Right cardiac atrium (tissue), 5 donors: ENCODE data around the gene OPRM1. TPM values are rescaled to one million over a fixed set of nuclear protein-coding genes. Genes with fewer than 3 reads are reported as not detected.

Experiments
- ATAC-seq, 2 donors: fragments of 200-7000 bp; cut with Tn5 transposase; one replicate each; pipeline versions ENCODE4 v1.8.0 to v1.9.1; 2020; ENCODE audit warnings: moderate library complexity in 2 of 2, mild to moderate bottlenecking in 1 of 2
- DNase-seq, 3 donors: peaks; one replicate each; pipeline ENCODE4 v3.0.0-alpha.2; 2020
- H3K27ac ChIP-seq: one replicate; pipeline ENCODE4 v1.5.1; 2013; ENCODE audit warnings: mild to moderate bottlenecking, low read length, control low read depth, moderate library complexity
- H3K27me3 ChIP-seq: one replicate; pipeline ENCODE4 v1.6.1; 2013; ENCODE audit not compliant: control insufficient read depth, insufficient read depth
- H3K4me1 ChIP-seq: one replicate; pipeline ENCODE4 v1.6.1; 2013; ENCODE audit warnings: low read length; ENCODE audit not compliant: control insufficient read depth, insufficient read depth
- H3K4me3 ChIP-seq: one replicate; pipeline ENCODE4 v1.5.1; 2013; ENCODE audit warnings: low read length, control low read depth
- H3K9me3 ChIP-seq: one replicate; pipeline ENCODE4 v1.6.1; 2013; ENCODE audit warnings: low read length; ENCODE audit not compliant: control insufficient read depth
- WGBS: extraction: QIAGEN DNeasy Blood & Tissue Kit; methylation state at CpG from one replicate; pipeline ENCODE4 v1.1.7; 2013; 5-methylcytosine and 5-hydroxymethylcytosine counted together
- intact Hi-C, 4 donors: fragments of 100-400 bp; cut with DNase I; formaldehyde crosslinking; loops; one replicate each; pipeline versions ENCODE4 v1.11.0 to v1.14.0; 2022 to 2023
- polyA plus RNA-seq: library from polyadenylated mRNA; stranded (reverse); fragments of 200-250 nt; gene quantifications from one replicate; pipeline ENCODE4 v1.2.3, GENCODE V29; 2013
- total RNA-seq, 4 donors: library from RNA; stranded (reverse); fragmentation: NEBNext Ultra II Directional; extraction: Animal tissue kit (Norgen Biotek cat#: 25700); gene quantifications; one replicate each; pipeline ENCODE4 v1.2.1, GENCODE V29; 2021
- donor health status: healthy with polysubstance abuse.
- donor health status: DM: no; HTN: yes; CAD: no.
- donor health status: DM: no; HTN: no; CAD: no.
- donor health status: DM: no; HTN: yes; CAD: no; lungs with severe emphysema.
- donor health status: DM: yes; HTN: yes; CAD: no.

The OPRM1 gene
- total and polyA plus RNA-seq, 5 donors = not detected

- intact Hi-C loops = loop anchor here in 3 of 4 donors (10.0 kb wide), 4 partner anchors 120 to 250 kb away; no protein-coding TSS in a partner anchor
- 31% methylated on average over 6 of the region's 6 CpGs for WGBS
- DNase-seq (no peak), ATAC-seq (no peak)
- no peaks in the 10 kb centered on the region for H3K9me3 ChIP-seq
- no peak overlapping the region for H3K4me3 ChIP-seq
- no peaks in the 10 kb centered on the region for H3K27me3 ChIP-seq
- H3K27ac ChIP-seq = no peak overlapping the region
- H3K4me1 ChIP-seq = no peaks in the 10 kb centered on the region
Measured at GRCh38 chr6:154154389-154154967, 115.4 kb downstream of the OPRM1 start.

- DNase-seq (peak in 2 of 3 donors; percentile 45 to 57), ATAC-seq (peak; percentile 62 to 71)
- H3K4me1 ChIP-seq = no peaks in the 10 kb centered on the region
- no peaks in the 10 kb centered on the region for H3K27me3 ChIP-seq
- H3K27ac ChIP-seq = no peak overlapping the region
- WGBS = 83% methylated on average over 11 of the region's 11 CpGs
- no peak overlapping the region for H3K4me3 ChIP-seq
- no peaks in the 10 kb centered on the region for H3K9me3 ChIP-seq
- intact Hi-C loops = loop anchor here (5.0 to 10.0 kb wide), 6 partner anchors 118 to 248 kb away; no protein-coding TSS in a partner anchor
Measured at GRCh38 chr6:154156135-154156896, 117.3 kb downstream of the OPRM1 start.

DNA sequence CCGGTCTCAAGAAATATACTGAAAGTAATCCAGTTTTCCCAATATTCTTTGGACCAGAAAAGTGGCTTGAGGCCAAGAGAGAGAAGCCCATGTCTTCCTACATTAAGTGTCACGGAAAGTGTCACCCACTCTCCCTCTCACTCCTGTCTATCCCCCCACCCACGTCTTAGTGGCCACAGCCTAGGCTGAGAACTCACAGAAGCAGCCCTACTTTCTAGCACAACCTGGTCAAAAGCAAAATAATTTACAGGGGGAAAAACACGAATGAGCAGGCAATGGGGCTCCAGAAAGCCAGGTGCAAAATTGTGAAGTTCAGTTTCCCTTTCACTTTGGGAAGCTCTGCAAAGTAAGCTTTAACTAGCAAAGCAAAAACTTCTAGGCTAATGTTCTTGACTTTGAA, 118.0 kb downstream of the OPRM1 start:
- intact Hi-C loops = loop anchor here (5.0 to 10.0 kb wide), 6 partner anchors 118 to 248 kb away; no protein-coding TSS in a partner anchor
- no peak for ATAC-seq
- Histone ChIP-seq H3K27ac (no peak overlapping the region), H3K4me1 (no peaks in the 10 kb centered on the region), H3K4me3 (no peak overlapping the region), H3K9me3 (no peaks in the 10 kb centered on the region), H3K27me3 (no peaks in the 10 kb centered on the region)
- WGBS = 53% methylated on average over 4 of the region's 4 CpGs
- no peak for DNase-seq

DNA sequence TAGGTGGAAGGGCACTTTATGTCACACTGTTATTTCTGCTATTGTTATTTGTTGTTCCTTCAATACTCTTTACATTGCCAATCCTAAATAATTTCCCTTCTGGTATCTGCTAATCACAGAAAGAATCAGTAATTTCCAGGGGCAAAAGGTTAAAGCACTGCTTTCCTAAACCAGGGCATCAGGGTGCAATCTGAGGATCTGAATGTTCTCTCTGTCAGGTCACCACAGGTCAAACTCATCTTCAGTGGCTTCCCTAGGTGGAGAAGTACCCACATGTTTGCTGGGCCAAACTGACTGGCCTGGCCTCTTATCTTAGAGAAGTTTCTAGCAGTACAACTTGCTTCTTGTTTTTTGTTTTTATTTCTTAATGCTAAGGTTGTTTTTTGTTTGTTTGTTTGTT, 118.7 kb downstream of the OPRM1 start:
- Histone ChIP-seq H3K4me3 (no peak overlapping the region), H3K27me3 (no peaks in the 10 kb centered on the region), H3K27ac (no peak overlapping the region), H3K4me1 (no peaks in the 10 kb centered on the region), H3K9me3 (no peaks in the 10 kb centered on the region)
- intact Hi-C loops = loop anchor here (5.0 to 10.0 kb wide), 6 partner anchors 117 to 247 kb away; no protein-coding TSS in a partner anchor
- no peak for DNase-seq
- ATAC-seq = no peak

- WGBS = 87% methylated on average over 2 of the region's 2 CpGs
- intact Hi-C loops = loop anchor here (5.0 to 10.0 kb wide), 6 partner anchors 116 to 246 kb away; no protein-coding TSS in a partner anchor
Measured at GRCh38 chr6:154159126-154159525, 120.1 kb downstream of the OPRM1 start.

GRCh38 chr6:154161689-154162088, 122.6 kb downstream of the OPRM1 start:
- H3K27ac ChIP-seq = no peak overlapping the region
- no peaks in the 10 kb centered on the region for H3K9me3 ChIP-seq
- WGBS = 74% methylated on average over 3 of the region's 3 CpGs
- no peak overlapping the region for H3K4me3 ChIP-seq
- no peaks in the 10 kb centered on the region for H3K4me1 ChIP-seq
- H3K27me3 ChIP-seq = no peaks in the 10 kb centered on the region
- intact Hi-C loops = no loop called here
- DNase-seq = no peak
- ATAC-seq = no peak

More at GRCh38 chr6:154159126-154159525, 120.1 kb downstream of the OPRM1 start:
- no peak overlapping the region for H3K4me3 ChIP-seq
- H3K4me1 ChIP-seq = no peaks in the 10 kb centered on the region
- H3K9me3 ChIP-seq = no peaks in the 10 kb centered on the region
- no peak overlapping the region for H3K27ac ChIP-seq
- no peak for DNase-seq
- no peak for ATAC-seq
- H3K27me3 ChIP-seq = no peaks in the 10 kb centered on the region

DNA sequence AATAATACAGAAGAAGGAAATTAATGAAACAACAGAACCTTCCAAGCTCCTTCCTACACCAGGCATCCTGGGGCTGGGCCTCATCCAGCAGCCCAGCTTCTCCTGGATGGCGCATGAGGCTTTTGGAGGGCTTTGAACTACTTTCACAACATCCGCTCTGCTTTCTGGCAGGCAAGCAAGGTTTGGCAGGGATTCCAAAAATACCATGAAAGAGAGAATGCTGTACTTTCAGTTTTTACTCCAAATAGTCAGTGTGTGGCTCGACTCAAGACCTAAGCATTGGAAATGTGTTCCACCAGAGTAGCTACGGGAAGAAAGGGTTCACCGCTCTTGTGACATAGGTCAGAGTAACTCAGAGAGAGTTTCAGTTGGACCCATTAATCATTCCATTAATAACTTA, 125.4 kb downstream of the OPRM1 start:
- DNase-seq (peak; percentile 59 to 84 (median 66)), ATAC-seq (peak; percentile 71 to 83)
- Histone ChIP-seq H3K4me1 (no peaks in the 10 kb centered on the region), H3K27ac (no peak overlapping the region), H3K27me3 (no peaks in the 10 kb centered on the region), H3K4me3 (no peak overlapping the region), H3K9me3 (no peaks in the 10 kb centered on the region)
- WGBS = 44% methylated on average over 5 of the region's 5 CpGs
- intact Hi-C loops = no loop called here

GRCh38 chr6:154165478-154165877, 126.4 kb downstream of the OPRM1 start:
- no peak overlapping the region for H3K27ac ChIP-seq
- intact Hi-C loops = no loop called here
- DNase-seq (no peak), ATAC-seq (peak in 1 of 2 donors; percentile 23)
- H3K27me3 ChIP-seq = no peaks in the 10 kb centered on the region
- H3K9me3 ChIP-seq = no peaks in the 10 kb centered on the region
- no peak overlapping the region for H3K4me3 ChIP-seq
- 78% methylated on average over 2 of the region's 2 CpGs for WGBS
- H3K4me1 ChIP-seq = no peaks in the 10 kb centered on the region

DNA sequence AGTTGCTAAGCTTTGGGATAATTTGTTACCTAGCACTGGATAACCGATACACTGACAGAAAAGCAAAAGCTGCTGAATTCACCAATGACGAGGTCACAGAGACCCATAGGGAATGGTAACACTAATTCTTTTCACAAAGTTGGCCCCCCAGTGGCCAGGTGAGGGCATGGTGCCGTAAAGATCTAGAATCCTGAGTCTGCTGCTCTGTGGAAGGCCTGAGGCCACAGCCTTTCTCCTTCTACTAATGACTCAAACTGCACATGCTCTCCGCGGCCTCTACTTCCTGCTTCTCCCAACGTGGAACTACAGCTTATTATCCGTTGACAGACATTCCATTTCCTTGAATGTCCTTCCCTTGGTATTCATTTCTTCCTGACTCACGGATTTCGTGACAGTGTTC, 127.1 kb downstream of the OPRM1 start:
- intact Hi-C loops = no loop called here
- DNase-seq (peak in 1 of 3 donors; percentile 46), ATAC-seq (no peak)
- Histone ChIP-seq H3K4me3 (no peak overlapping the region), H3K4me1 (no peaks in the 10 kb centered on the region), H3K9me3 (no peaks in the 10 kb centered on the region), H3K27ac (no peak overlapping the region), H3K27me3 (no peaks in the 10 kb centered on the region)
- WGBS = 85% methylated on average over 9 of the region's 9 CpGs

DNA sequence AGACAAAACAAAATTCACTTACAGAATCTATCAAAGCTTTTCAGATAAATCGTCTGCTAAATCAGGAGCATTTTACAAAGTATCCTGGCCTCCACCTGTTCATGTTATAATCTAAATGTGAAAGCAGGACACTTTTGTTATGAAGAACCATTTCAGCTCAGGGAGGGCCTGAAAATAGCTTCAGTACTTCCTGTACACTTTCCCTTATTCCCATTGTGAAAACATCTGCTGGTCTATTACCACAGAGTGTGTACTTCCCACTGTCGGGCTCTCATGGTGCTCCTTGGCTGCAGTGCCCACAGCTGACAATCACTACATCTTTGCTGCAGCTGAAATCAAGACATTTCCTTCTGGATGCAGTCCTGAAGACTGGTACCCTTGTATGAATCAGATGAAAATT, 128.1 kb downstream of the OPRM1 start:
- ATAC-seq (peak; percentile 32 to 49), DNase-seq (no peak)
- Histone ChIP-seq H3K9me3 (no peaks in the 10 kb centered on the region), H3K4me1 (no peaks in the 10 kb centered on the region), H3K27ac (no peak overlapping the region), H3K4me3 (no peak overlapping the region), H3K27me3 (no peaks in the 10 kb centered on the region)
- intact Hi-C loops = no loop called here
- WGBS = 68% methylated on average over 2 of the region's 2 CpGs

DNA sequence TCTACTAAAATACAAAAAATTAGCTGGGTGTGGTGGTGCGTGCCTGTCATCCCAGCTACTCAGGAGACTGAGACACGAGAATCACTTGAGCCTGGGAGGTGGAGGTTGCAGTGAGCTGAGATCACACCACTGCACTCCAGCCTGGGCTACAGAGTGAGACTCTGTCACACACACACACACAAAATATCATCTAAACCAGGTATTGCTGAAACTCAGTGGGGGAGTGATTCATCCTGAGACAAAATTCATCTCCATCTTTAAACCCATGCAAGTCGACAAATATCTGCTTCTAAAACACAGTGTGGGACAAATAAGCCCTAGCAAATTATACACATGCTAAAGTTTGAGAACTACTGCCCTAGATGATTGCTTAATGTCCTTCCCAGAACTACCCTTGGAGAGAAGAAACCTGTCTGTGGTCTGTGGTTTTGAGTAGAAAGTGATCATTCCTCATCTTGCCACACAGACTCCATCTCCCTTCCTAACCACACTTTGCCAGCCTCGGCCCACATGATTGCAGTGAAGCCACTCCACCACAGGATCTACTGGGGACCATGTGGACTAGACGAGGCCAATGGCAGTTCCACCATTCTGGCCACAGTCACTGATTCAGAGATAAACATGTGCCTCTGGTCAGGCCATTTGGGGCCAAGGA, 130.3 kb downstream of the OPRM1 start:
- Histone ChIP-seq H3K27ac (no peak overlapping the region), H3K4me3 (no peak overlapping the region), H3K9me3 (no peaks in the 10 kb centered on the region), H3K4me1 (no peaks in the 10 kb centered on the region), H3K27me3 (no peaks in the 10 kb centered on the region)
- DNase-seq (no peak), ATAC-seq (no peak)
- intact Hi-C loops = no loop called here
- 85% methylated on average over 5 of the region's 5 CpGs for WGBS
